Stomach (tissue), 4 donors: ENCODE results near the gene PTPRD.

Experiments
- CTCF ChIP-seq, 7 experiments: fragments of 450-650 bp in 4 of 7; fragments of 200-600 bp in 3 of 7; sonication (generic) in 3 of 7; IDR thresholded peaks; one replicate each; pipeline ENCODE4 v1.5.1; 2016 to 2019; ENCODE audit warnings: antibody characterized with exemption in 7 of 7, control low read depth in 2 of 7, mild to moderate bottlenecking in 1 of 7
- POLR2A ChIP-seq, 4 donors: fragments of 450-650 bp; IDR thresholded peaks; one replicate each; pipeline ENCODE4 v1.6.1; 2016; ENCODE audit warnings: antibody characterized with exemption in 4 of 4, control low read depth in 2 of 4, mild to moderate bottlenecking in 1 of 4, moderate library complexity in 1 of 4

- TF ChIP-seq CTCF (IDR thresholded peaks at IDR 0.05) = peak in 1 of 7 experiments; percentile 7
- no peak for TF ChIP-seq POLR2A (IDR thresholded peaks at IDR 0.05)
Observed at GRCh38 chr9:10479172-10479571, 133.6 kb downstream of the PTPRD start.
